HepG2 (cell line): ENCODE measurements around the gene NINL. TPM values are rescaled to one million over a fixed set of nuclear protein-coding genes. Genes with fewer than 3 reads are reported as not detected.

Source experiments
- ATAD3A ChIP-seq: sonication (generic); formaldehyde crosslinking; IDR thresholded peaks from 2 replicates; pipeline ENCODE4 v1.4.0; 2020; ENCODE audit warnings: missing genetic modification reagents
- BCL3 ChIP-seq: sonication (generic); formaldehyde crosslinking; IDR thresholded peaks from 2 replicates; pipeline ENCODE4 v1.5.1; 2020; ENCODE audit warnings: mild to moderate bottlenecking, missing genetic modification reagents, moderate library complexity
- CEBPZ ChIP-seq: IDR thresholded peaks from 2 replicates; pipeline ENCODE4 v1.6.1; 2012; ENCODE audit warnings: low read length, improper control_type of control experiment
- GMEB1 ChIP-seq: sonication (generic); formaldehyde crosslinking; IDR thresholded peaks from 2 replicates; pipeline ENCODE4 v1.5.1; 2020; ENCODE audit warnings: missing genetic modification reagents, mild to moderate bottlenecking, borderline replicate concordance
- HMGXB3 ChIP-seq: sonication (generic); formaldehyde crosslinking; IDR thresholded peaks from 2 replicates; pipeline ENCODE4 v1.4.0; 2020; ENCODE audit warnings: missing genetic modification reagents, borderline replicate concordance
- MTF1 ChIP-seq: sonication (generic); formaldehyde crosslinking; IDR thresholded peaks from 2 replicates; pipeline ENCODE4 v1.5.0; 2020; ENCODE audit warnings: missing genetic modification reagents
- NR2C2 ChIP-seq: sonication (generic); formaldehyde crosslinking; IDR thresholded peaks from 2 replicates; pipeline ENCODE4 v1.4.0; 2020; ENCODE audit warnings: missing genetic modification reagents, mild to moderate bottlenecking, moderate library complexity, borderline replicate concordance
- PBX2 ChIP-seq: IDR thresholded peaks from 2 replicates; pipeline ENCODE4 v1.6.1; 2016; ENCODE audit warnings: control low read depth
- REXO4 ChIP-seq: sonication (generic); formaldehyde crosslinking; IDR thresholded peaks from 2 replicates; pipeline ENCODE4 v1.8.0; 2022; ENCODE audit warnings: missing genetic modification reagents, mild to moderate bottlenecking, borderline replicate concordance
- SMARCE1 ChIP-seq: fragments of 450-650 bp; IDR thresholded peaks from 2 replicates; pipeline ENCODE4 v1.6.1; 2017; ENCODE audit warnings: borderline replicate concordance
- TAF15 ChIP-seq: fragments of 200-400 bp; formaldehyde crosslinking; IDR thresholded peaks from one replicate; pipeline ENCODE4 v1.6.1; 2018; ENCODE audit warnings: mild to moderate bottlenecking, low read depth, low read length; ENCODE audit not compliant: poor library complexity, severe bottlenecking
- TEAD3 ChIP-seq: optimal IDR thresholded peaks from 2 replicates; pipeline ENCODE3; 2016; ENCODE audit warnings: borderline replicate concordance
- ZBTB14 ChIP-seq: sonication (generic); formaldehyde crosslinking; IDR thresholded peaks from 2 replicates; pipeline ENCODE4 v1.4.0; 2020; ENCODE audit warnings: missing genetic modification reagents
- ZBTB20 ChIP-seq: sonication (generic); formaldehyde crosslinking; IDR thresholded peaks from 2 replicates; pipeline ENCODE4 v1.8.1; 2023; ENCODE audit warnings: missing genetic modification reagents, low read depth, mild to moderate bottlenecking, borderline replicate concordance
- ZFP90 ChIP-seq: sonication (generic); formaldehyde crosslinking; IDR thresholded peaks from 2 replicates; pipeline ENCODE4 v1.8.0; 2022; ENCODE audit warnings: missing genetic modification reagents, mild to moderate bottlenecking, inconsistent platforms, borderline replicate concordance
- ZNF3 ChIP-seq: IDR thresholded peaks from 2 replicates; pipeline ENCODE4 v1.7.0; 2017; ENCODE audit warnings: inconsistent platforms
- ZNF891 ChIP-seq: sonication (generic); formaldehyde crosslinking; IDR thresholded peaks from 2 replicates; pipeline ENCODE4 v1.5.0; 2020; ENCODE audit warnings: mild to moderate bottlenecking, missing genetic modification reagents
- polyA plus RNA-seq, 8 experiments: library from polyadenylated mRNA; depleted of rRNA in 3 of 8; stranded (reverse) in 7 of 8; unstranded in 1 of 8; fragments of >200 nt; fragmentation: Illumina TruSeq in 4 of 8; extraction: Trizol in 4 of 8; gene quantifications; 2 replicates each; pipeline versions ENCODE4 v1.2.1 to v1.2.3, GENCODE V29; 2011 to 2016; ENCODE audit warnings: low read depth in 4 of 8, missing spikeins in 1 of 8, mixed read lengths in 1 of 8; ENCODE audit not compliant: insufficient read depth in 1 of 8
- total RNA-seq, 5 experiments: library from RNA; depleted of rRNA; stranded (reverse); fragments of >200 nt; fragmentation: Illumina TruSeq; extraction: Trizol; gene quantifications; 2 replicates each; pipeline ENCODE4 v1.2.3, GENCODE V29; 2016; ENCODE audit warnings: low read depth in 1 of 5

NINL gene
- total and polyA plus RNA-seq, 2 of the 13 experiments (the other 11 are each of a cell fraction or from before 2014, with no cell fraction given) = 32.3 to 34.3 TPM

GRCh38 chr20:25553819-25554296 is 31.5 kb downstream of the NINL start (continued):
- TF ChIP-seq CEBPZ (no peak), GMEB1 (no peak), TAF15 (no peak), ZBTB20 (CRISPR knock-in tag) (no peak), MTF1 (CRISPR knock-in tag) (no peak), ZFP90 (CRISPR knock-in tag) (no peak), PBX2 (CRISPR knock-in tag) (no peak), ATAD3A (CRISPR knock-in tag) (no peak), BCL3 (no peak), HMGXB3 (CRISPR knock-in tag) (no peak), NR2C2 (CRISPR knock-in tag) (no peak), TEAD3 (CRISPR knock-in tag) (no peak), REXO4 (CRISPR knock-in tag) (no peak), ZNF3 (no peak), ZBTB14 (no peak), SMARCE1 (no peak), ZNF891 (no peak)
